Upper lobe of left lung (tissue), 4 donors: ENCODE data around the gene PI16.

ENCODE experiments used
- CTCF ChIP-seq, 6 experiments: fragments of 450-650 bp in 4 of 6; fragments of 200-600 bp in 2 of 6; sonication (generic) in 2 of 6; IDR thresholded peaks; one replicate each; pipeline ENCODE4 v1.5.1; 2016 to 2019; ENCODE audit warnings: antibody characterized with exemption in 6 of 6
- EP300 ChIP-seq, 4 donors: sonication (generic); formaldehyde crosslinking; IDR thresholded peaks; one replicate each; pipeline ENCODE4 v1.5.1; 2017; ENCODE audit warnings: antibody characterized with exemption in 4 of 4, control low read depth in 2 of 4
- POLR2AphosphoS5 ChIP-seq, 2 donors: sonication (generic); formaldehyde crosslinking; IDR thresholded peaks; one replicate each; pipeline ENCODE4 v1.5.1; 2017; ENCODE audit warnings: antibody characterized with exemption in 2 of 2

DNA sequence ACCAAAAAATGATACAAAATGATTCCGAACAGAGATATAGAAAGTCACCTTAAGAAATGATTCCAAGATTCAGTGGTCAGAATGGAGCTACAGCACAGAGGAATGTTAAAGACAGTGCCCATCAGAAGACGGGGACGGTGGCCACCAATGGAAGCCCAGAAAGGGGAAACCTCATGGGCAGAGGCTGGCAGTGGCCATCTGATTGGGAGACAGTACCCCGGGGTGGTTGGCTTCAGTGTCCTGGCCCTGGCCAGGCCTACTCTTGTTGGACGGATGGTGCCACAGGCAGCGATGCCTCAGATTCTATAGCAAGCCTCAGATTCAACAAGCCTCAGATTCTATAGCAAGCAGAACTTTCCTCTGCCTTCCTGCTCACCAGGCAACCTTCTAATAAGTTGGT lies 16.6 kb upstream of the PI16 start:
- no peak for TF ChIP-seq POLR2AphosphoS5 (IDR thresholded peaks at IDR 0.05)
- TF ChIP-seq CTCF (IDR thresholded peaks at IDR 0.05), result no peak
- no peak for TF ChIP-seq EP300 (IDR thresholded peaks at IDR 0.05)
